LNCaP clone FGC (cell line): ENCODE data around the gene CSTPP1.

ENCODE experiments used
- DNase-seq: peaks from one replicate; pipeline ENCODE4 v3.0.0-alpha.2; 2011; ENCODE audit warnings: low read depth
- H3K4me3 ChIP-seq: 2 replicates; pipeline ENCODE4 v1.5.1; 2011; ENCODE audit warnings: mild to moderate bottlenecking, low read depth, low read length, control low read depth
- TF ChIP-seq, protein P1 (sequence below): IDR thresholded peaks from 2 replicates; pipeline ENCODE4 v1.5.1; 2012; ENCODE audit warnings: mild to moderate bottlenecking; ENCODE audit not compliant: control insufficient read depth, insufficient read depth; ENCODE audit errors: extremely low read depth

CSTPP1 gene

GRCh38 chr11:47007579-47007978 is 71.0 kb downstream of the CSTPP1 start:
- no peak overlapping the region for H3K4me3 ChIP-seq
- DNase-seq: no peak
- TF ChIP-seq, protein P1, sequence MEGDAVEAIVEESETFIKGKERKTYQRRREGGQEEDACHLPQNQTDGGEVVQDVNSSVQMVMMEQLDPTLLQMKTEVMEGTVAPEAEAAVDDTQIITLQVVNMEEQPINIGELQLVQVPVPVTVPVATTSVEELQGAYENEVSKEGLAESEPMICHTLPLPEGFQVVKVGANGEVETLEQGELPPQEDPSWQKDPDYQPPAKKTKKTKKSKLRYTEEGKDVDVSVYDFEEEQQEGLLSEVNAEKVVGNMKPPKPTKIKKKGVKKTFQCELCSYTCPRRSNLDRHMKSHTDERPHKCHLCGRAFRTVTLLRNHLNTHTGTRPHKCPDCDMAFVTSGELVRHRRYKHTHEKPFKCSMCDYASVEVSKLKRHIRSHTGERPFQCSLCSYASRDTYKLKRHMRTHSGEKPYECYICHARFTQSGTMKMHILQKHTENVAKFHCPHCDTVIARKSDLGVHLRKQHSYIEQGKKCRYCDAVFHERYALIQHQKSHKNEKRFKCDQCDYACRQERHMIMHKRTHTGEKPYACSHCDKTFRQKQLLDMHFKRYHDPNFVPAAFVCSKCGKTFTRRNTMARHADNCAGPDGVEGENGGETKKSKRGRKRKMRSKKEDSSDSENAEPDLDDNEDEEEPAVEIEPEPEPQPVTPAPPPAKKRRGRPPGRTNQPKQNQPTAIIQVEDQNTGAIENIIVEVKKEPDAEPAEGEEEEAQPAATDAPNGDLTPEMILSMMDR: no peak

- TF ChIP-seq, protein P1: no peak
- H3K4me3 ChIP-seq: no peak overlapping the region
- DNase-seq: no peak
These were observed 73.6 kb downstream of the CSTPP1 start for GRCh38 chr11:47010179-47010578.

DNA sequence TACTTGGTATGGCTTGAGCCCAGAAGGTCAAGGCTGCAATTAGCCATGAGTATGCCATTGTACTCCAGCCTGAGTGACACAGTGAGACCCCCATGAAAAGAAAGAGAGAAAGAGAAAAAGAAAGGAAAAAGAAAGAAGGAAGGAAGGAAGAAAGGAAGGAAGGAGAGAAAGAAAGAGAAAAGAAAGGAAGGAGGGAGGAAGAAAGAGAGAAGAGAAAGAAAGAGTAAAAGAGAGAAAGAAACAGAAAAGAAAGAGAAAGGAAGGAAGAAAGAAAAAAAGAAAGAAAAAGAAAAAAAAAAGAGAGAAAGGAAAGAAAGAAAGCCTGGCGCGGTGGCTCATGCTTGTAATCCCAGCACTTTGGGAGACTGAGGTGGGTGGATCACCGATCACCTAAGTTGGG is 77.5 kb downstream of the CSTPP1 start:
- TF ChIP-seq, protein P1: no peak
- H3K4me3 ChIP-seq: no peak overlapping the region
- no peak for DNase-seq

- no peak for DNase-seq
- H3K4me3 ChIP-seq: no peak overlapping the region
- TF ChIP-seq, protein P1: no peak
These were observed 82.1 kb downstream of the CSTPP1 start for GRCh38 chr11:47018637-47019036.

GRCh38 chr11:47020793-47021526 is 84.4 kb downstream of the CSTPP1 start:
- no peak for DNase-seq

DNA sequence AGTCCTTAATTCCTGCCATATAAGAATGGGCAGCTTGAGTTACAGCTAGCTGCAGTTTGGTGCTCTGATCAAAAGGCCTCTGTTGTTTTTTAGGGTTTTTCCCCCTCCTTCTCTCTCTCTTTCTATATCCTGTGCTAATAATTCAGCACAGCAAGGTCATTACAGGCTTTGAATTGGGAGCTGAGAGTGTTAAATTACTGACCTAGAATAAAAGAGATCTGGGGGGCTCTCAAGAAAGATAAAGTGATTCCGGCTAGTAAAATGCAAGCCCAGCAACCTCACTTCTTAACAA is 84.9 kb downstream of the CSTPP1 start:
- no peak for DNase-seq
- H3K4me3 ChIP-seq: no peak overlapping the region
- TF ChIP-seq, protein P1: no peak

More at GRCh38 chr11:47020793-47021526, 84.4 kb downstream of the CSTPP1 start:
- TF ChIP-seq, protein P1: no peak
- H3K4me3 ChIP-seq: no peak overlapping the region

DNA sequence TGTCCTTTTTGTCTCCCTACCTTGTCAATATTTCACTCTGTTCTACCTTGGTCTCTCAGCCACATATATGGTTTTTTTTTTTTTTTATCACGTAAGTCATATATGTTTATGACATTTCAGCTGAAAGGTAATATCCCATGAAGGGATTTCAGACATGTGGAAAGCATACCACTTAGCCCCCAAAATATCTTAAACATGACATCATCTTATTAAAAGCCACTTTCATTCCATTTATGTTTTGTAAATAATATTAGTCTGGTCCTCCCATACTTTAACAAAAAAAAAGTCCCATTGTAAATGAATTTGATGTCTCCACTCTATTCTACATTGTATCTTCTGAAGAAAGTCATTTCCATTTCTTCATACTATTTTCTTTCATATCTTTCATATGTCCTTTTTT is 85.4 kb downstream of the CSTPP1 start:
- no peak overlapping the region for H3K4me3 ChIP-seq
- TF ChIP-seq, protein P1: no peak
- DNase-seq: no peak
